Tibial nerve (tissue), 4 donors: ENCODE data around the gene CRLF2.

Experiments
- EP300 ChIP-seq, 2 donors: sonication (generic); formaldehyde crosslinking; IDR thresholded peaks; one replicate each; pipeline ENCODE4 v1.6.1; 2017; ENCODE audit warnings: antibody characterized with exemption in 2 of 2, mild to moderate bottlenecking in 1 of 2
- POLR2A ChIP-seq, 2 donors: fragments of 450-650 bp; IDR thresholded peaks; one replicate each; pipeline ENCODE4 v1.6.1; 2017; ENCODE audit warnings: antibody characterized with exemption in 2 of 2, mild to moderate bottlenecking in 2 of 2, moderate library complexity in 2 of 2
- TF ChIP-seq, protein P1 (sequence below), 5 experiments: fragments of 200-600 bp in 3 of 5; fragments of 450-650 bp in 2 of 5; sonication (generic) in 3 of 5; IDR thresholded peaks; one replicate each; pipeline ENCODE4 v1.5.1; 2016 to 2019; ENCODE audit warnings: antibody characterized with exemption in 5 of 5, mild to moderate bottlenecking in 3 of 5, moderate library complexity in 2 of 5

DNA sequence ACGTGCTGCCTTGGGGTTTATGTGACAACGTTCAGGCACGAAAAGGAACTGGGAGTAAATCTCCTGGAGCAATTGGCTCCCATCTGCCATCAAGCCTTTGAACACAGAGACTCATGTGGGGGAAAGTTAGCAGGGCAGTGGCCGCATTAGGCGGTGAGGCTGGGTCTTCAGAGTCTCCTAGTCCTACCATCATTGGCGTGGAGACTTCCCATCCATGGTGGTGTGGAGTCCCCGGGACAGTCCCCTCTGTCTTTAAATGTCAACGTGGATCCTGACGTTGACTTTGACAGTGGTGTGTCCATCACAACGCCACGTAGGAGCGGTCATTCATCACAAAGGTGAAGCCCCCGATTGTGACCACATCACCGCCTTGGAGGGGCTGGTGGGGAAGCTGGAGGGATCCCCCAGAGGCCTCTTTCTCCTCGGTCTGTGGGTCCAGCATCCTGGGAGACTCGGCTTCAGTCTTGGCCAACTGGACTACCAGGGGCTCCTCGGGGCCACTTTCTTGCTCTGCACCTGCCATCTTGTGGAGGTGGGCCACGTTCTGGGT, 21.8 kb downstream of the CRLF2 start:
- TF ChIP-seq, protein P1, sequence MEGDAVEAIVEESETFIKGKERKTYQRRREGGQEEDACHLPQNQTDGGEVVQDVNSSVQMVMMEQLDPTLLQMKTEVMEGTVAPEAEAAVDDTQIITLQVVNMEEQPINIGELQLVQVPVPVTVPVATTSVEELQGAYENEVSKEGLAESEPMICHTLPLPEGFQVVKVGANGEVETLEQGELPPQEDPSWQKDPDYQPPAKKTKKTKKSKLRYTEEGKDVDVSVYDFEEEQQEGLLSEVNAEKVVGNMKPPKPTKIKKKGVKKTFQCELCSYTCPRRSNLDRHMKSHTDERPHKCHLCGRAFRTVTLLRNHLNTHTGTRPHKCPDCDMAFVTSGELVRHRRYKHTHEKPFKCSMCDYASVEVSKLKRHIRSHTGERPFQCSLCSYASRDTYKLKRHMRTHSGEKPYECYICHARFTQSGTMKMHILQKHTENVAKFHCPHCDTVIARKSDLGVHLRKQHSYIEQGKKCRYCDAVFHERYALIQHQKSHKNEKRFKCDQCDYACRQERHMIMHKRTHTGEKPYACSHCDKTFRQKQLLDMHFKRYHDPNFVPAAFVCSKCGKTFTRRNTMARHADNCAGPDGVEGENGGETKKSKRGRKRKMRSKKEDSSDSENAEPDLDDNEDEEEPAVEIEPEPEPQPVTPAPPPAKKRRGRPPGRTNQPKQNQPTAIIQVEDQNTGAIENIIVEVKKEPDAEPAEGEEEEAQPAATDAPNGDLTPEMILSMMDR (IDR thresholded peaks at IDR 0.05), result no peak
- TF ChIP-seq EP300 (IDR thresholded peaks at IDR 0.05), result no peak
- TF ChIP-seq POLR2A (IDR thresholded peaks at IDR 0.05), result no peak
